WTC11 (cell line): ENCODE data around the gene PRKCG. TPM values are rescaled to one million over a fixed set of nuclear protein-coding genes. Genes with fewer than 3 reads are reported as not detected.
A peak's percentile ranks its signal among the peaks of the same experiment; 100 is the strongest.

Experiments used
- AR ChIP-seq: fragments of 250-450 bp; sonication (Bioruptor Pico); IDR thresholded peaks from 2 replicates; pipeline ENCODE4 v1.9.0; 2021; ENCODE audit warnings: mild to moderate bottlenecking
- ARID4B ChIP-seq: sonication (generic); formaldehyde crosslinking; IDR thresholded peaks from 2 replicates; pipeline ENCODE4 v1.8.0; 2023; ENCODE audit warnings: missing genetic modification reagents, mild to moderate bottlenecking, borderline replicate concordance
- ATF6 ChIP-seq: sonication (generic); formaldehyde crosslinking; IDR thresholded peaks from 2 replicates; pipeline ENCODE4 v1.8.1; 2023; ENCODE audit warnings: mild to moderate bottlenecking, missing genetic modification reagents
- CDX4 ChIP-seq: fragments of 250-450 bp; sonication (Bioruptor Pico); IDR thresholded peaks from 2 replicates; pipeline ENCODE4 v1.9.0; 2021; ENCODE audit warnings: moderate library complexity, mild to moderate bottlenecking, inconsistent platforms, borderline replicate concordance
- CREM ChIP-seq: sonication (generic); formaldehyde crosslinking; IDR thresholded peaks from 2 replicates; pipeline ENCODE4 v1.8.1; 2022; ENCODE audit warnings: mild to moderate bottlenecking, missing genetic modification reagents, moderate library complexity
- E2F5 ChIP-seq: sonication (generic); formaldehyde crosslinking; IDR thresholded peaks from 2 replicates; pipeline ENCODE4 v1.8.1; 2022; ENCODE audit warnings: mild to moderate bottlenecking, moderate library complexity, missing genetic modification reagents
- EMX1 ChIP-seq: fragments of 250-450 bp; sonication (Bioruptor Pico); IDR thresholded peaks from 2 replicates; pipeline ENCODE4 v1.8.0; 2021; ENCODE audit warnings: mild to moderate bottlenecking
- FOXK1 ChIP-seq: sonication (generic); formaldehyde crosslinking; IDR thresholded peaks from 2 replicates; pipeline ENCODE4 v1.8.0; 2022; ENCODE audit warnings: mild to moderate bottlenecking, moderate library complexity, missing genetic modification reagents
- FOXP4 ChIP-seq: sonication (generic); formaldehyde crosslinking; IDR thresholded peaks from 2 replicates; pipeline ENCODE4 v1.8.0; 2022; ENCODE audit warnings: mild to moderate bottlenecking, missing genetic modification reagents
- HMGA2 ChIP-seq: fragments of 250-450 bp; sonication (Bioruptor Pico); IDR thresholded peaks from 2 replicates; pipeline ENCODE4 v1.4.0; 2021; ENCODE audit warnings: mild to moderate bottlenecking, moderate library complexity
- IRF2 ChIP-seq: sonication (generic); formaldehyde crosslinking; IDR thresholded peaks from 2 replicates; pipeline ENCODE4 v1.8.0; 2022; ENCODE audit warnings: low read depth, missing genetic modification reagents, borderline replicate concordance
- JUN ChIP-seq: sonication (generic); formaldehyde crosslinking; IDR thresholded peaks from 2 replicates; pipeline ENCODE4 v1.8.0; 2023; ENCODE audit warnings: mild to moderate bottlenecking, missing genetic modification reagents
- MAX ChIP-seq: sonication (generic); formaldehyde crosslinking; IDR thresholded peaks from 2 replicates; pipeline ENCODE4 v1.8.0; 2022; ENCODE audit warnings: mild to moderate bottlenecking, missing genetic modification reagents
- MYBL2 ChIP-seq: sonication (generic); formaldehyde crosslinking; IDR thresholded peaks from 2 replicates; pipeline ENCODE4 v1.8.1; 2023; ENCODE audit warnings: mild to moderate bottlenecking, moderate library complexity, missing genetic modification reagents
- NR1H2 ChIP-seq: sonication (generic); formaldehyde crosslinking; IDR thresholded peaks from 2 replicates; pipeline ENCODE4 v1.9.0; 2021; ENCODE audit warnings: mild to moderate bottlenecking, moderate library complexity, missing genetic modification reagents
- TCF7 ChIP-seq: sonication (generic); formaldehyde crosslinking; IDR thresholded peaks from 2 replicates; pipeline ENCODE4 v1.8.0; 2022; ENCODE audit warnings: mild to moderate bottlenecking, low read depth, missing genetic modification reagents, moderate library complexity
- ZNF121 ChIP-seq: sonication (generic); formaldehyde crosslinking; IDR thresholded peaks from 2 replicates; pipeline ENCODE4 v1.8.0; 2023; ENCODE audit warnings: missing genetic modification reagents
- ZNF512 ChIP-seq: sonication (generic); formaldehyde crosslinking; IDR thresholded peaks from 2 replicates; pipeline ENCODE4 v1.8.1; 2022; ENCODE audit warnings: missing genetic modification reagents, borderline replicate concordance
- ZSCAN18 ChIP-seq: fragments of 250-450 bp; sonication (Bioruptor Pico); IDR thresholded peaks from 2 replicates; pipeline ENCODE4 v2.1.2; 2022; ENCODE audit warnings: mild to moderate bottlenecking, moderate library complexity
- total RNA-seq: library from RNA; stranded (reverse); gene quantifications from 3 replicates; pipeline ENCODE4 v1.2.3, GENCODE V29; 2021

Gene PRKCG
- total RNA-seq, 1 experiment from 2014 or later, result 23.0 TPM

- no peak for TF ChIP-seq MYBL2
- TF ChIP-seq ZSCAN18 (CRISPR knock-in tag), result no peak
- no peak for TF ChIP-seq CREM (CRISPR knock-in tag)
- no peak for TF ChIP-seq ZNF121
- TF ChIP-seq HMGA2 (CRISPR knock-in tag), result no peak
- TF ChIP-seq FOXK1 (CRISPR knock-in tag), result no peak
- 0 out of 2 replicates have a peak, but pooled peaks have one; percentile 35 for TF ChIP-seq FOXP4
- no peak for TF ChIP-seq ZNF512 (CRISPR knock-in tag)
- TF ChIP-seq CDX4 (CRISPR knock-in tag), result no peak
- TF ChIP-seq E2F5, result no peak
- TF ChIP-seq IRF2 (CRISPR knock-in tag), result no peak
- TF ChIP-seq ATF6 (CRISPR knock-in tag), result no peak
- TF ChIP-seq ARID4B (CRISPR knock-in tag), result no peak
- TF ChIP-seq AR (CRISPR knock-in tag), result 0 out of 2 replicates have a peak, but pooled peaks have one; percentile 18
- TF ChIP-seq JUN (CRISPR knock-in tag), result no peak
- TF ChIP-seq NR1H2 (CRISPR knock-in tag), result no peak
- TF ChIP-seq MAX (CRISPR knock-in tag), result peak; percentile 51; the same call in 1 of the 2 replicates
- TF ChIP-seq TCF7 (CRISPR knock-in tag), result no peak
- TF ChIP-seq EMX1 (CRISPR knock-in tag), result no peak
Measured at GRCh38 chr19:53906211-53907192, 24.5 kb downstream of the PRKCG start (continued).
